Mesothelial cell of epicardium (in vitro differentiated cells): ENCODE results near the gene COL23A1. TPM values are rescaled to one million over a fixed set of nuclear protein-coding genes. Genes with fewer than 3 reads are reported as not detected.

Experiments
- DNase-seq, 2 experiments: peaks; one replicate each; pipeline ENCODE4 v3.0.0; 2021; ENCODE audit warnings: low spot score in 2 of 2; ENCODE audit not compliant: unreplicated experiment in 2 of 2
- H3K27ac Mint-ChIP-seq: 2 replicates; pipeline ENCODE4 v1.8.0; 2021; ENCODE audit warnings: mixed read lengths
- H3K27me3 Mint-ChIP-seq: 2 replicates; pipeline ENCODE4 v1.8.0; 2021; ENCODE audit warnings: low read depth, mixed read lengths
- H3K36me3 Mint-ChIP-seq: 2 replicates; pipeline ENCODE4 v1.8.0; 2021; ENCODE audit warnings: mixed read lengths
- H3K4me1 Mint-ChIP-seq: 2 replicates; pipeline ENCODE4 v1.8.0; 2021; ENCODE audit warnings: mixed read lengths
- H3K4me3 Mint-ChIP-seq: 2 replicates; pipeline ENCODE4 v1.8.0; 2021; ENCODE audit warnings: mild to moderate bottlenecking, moderate library complexity, mixed read lengths
- H3K9me3 Mint-ChIP-seq: 2 replicates; pipeline ENCODE4 v1.8.0; 2021; ENCODE audit warnings: mixed read lengths
- total RNA-seq: library from RNA; stranded (reverse); gene quantifications from 3 replicates; pipeline ENCODE4 v1.2.1, GENCODE V29; 2021
- TF ChIP-seq, protein P1 (sequence below): fragments of 200-600 bp; sonication (generic); IDR thresholded peaks from one replicate; pipeline ENCODE4 v1.5.0; 2021; ENCODE audit warnings: antibody characterized with exemption; ENCODE audit not compliant: unreplicated experiment

COL23A1 gene
- total RNA-seq, 1 donor from 2014 or later = 13.6 TPM

DNA sequence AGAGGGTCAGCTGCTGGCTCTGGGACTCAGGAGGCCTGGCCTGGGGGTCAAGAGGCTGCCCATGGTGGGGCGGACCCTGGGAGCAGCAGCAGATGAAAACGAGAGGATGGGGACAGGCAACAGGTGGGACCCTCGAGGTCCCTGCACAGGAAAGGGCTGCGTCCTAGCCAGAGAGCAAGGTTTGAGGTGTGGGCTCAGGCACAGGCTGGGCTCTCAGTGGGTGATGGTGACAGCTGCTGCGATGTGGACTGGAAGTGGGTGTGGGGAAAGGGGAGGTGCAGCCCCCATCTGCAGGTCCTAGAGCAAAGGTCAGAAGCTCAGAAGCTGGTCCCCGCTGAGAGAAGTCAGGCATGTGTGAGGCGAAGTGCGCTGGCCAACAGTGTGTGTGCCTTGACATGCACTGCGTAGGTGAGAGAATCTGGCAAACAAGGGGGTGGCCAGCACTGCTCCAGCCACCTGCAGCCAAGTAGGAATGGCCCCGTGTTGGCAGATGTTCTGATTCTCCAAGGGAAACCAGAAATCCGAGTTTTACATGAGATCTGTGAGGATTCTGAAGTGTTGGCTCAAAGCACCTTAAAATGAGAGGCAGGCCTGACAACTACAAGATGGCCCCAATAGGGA, 85.7 kb downstream of the COL23A1 start:
- no peak for DNase-seq
- TF ChIP-seq, protein P1, sequence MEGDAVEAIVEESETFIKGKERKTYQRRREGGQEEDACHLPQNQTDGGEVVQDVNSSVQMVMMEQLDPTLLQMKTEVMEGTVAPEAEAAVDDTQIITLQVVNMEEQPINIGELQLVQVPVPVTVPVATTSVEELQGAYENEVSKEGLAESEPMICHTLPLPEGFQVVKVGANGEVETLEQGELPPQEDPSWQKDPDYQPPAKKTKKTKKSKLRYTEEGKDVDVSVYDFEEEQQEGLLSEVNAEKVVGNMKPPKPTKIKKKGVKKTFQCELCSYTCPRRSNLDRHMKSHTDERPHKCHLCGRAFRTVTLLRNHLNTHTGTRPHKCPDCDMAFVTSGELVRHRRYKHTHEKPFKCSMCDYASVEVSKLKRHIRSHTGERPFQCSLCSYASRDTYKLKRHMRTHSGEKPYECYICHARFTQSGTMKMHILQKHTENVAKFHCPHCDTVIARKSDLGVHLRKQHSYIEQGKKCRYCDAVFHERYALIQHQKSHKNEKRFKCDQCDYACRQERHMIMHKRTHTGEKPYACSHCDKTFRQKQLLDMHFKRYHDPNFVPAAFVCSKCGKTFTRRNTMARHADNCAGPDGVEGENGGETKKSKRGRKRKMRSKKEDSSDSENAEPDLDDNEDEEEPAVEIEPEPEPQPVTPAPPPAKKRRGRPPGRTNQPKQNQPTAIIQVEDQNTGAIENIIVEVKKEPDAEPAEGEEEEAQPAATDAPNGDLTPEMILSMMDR = no peak
- no peaks in the 10 kb centered on the region for H3K4me1 Mint-ChIP-seq
- H3K27ac Mint-ChIP-seq = no peak overlapping the region
- H3K9me3 Mint-ChIP-seq = peaks cover 30% of the 10 kb centered on the region
- peaks cover 2% of the 10 kb centered on the region for H3K36me3 Mint-ChIP-seq
- H3K4me3 Mint-ChIP-seq = no peak overlapping the region
- H3K27me3 Mint-ChIP-seq = no peaks in the 10 kb centered on the region

DNA sequence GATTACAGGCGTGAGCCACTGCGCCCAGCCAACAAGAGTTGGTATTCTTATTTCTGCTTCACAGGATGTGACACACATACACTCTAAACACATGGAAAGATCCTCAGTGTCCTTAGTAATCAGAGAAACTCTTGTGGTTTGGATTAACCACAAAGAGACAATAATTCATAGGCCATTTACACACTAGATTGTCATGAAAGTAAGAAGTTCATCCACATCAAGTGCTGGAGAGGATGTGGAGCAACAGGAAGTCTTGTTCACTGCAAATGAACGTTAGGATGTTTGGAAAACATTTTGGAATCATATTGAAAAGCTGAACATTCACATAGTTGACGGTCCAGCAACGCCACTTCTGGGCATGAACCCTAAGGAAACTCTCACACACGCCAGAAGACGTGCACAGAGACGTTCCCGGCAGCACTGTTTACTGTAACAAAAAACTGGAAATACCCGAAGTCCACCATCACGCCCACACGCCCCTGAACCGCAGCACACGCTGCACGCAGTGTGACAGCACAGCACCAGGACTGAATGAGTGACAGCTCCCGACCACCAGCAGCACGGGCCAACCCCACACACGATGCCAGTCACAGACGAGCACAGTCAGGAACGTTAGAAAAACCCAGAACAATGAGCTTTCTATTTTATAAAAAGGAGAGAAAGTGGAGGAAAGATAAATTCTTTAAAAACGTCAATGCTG, 87.6 kb downstream of the COL23A1 start:
- no peak overlapping the region for H3K4me3 Mint-ChIP-seq
- H3K4me1 Mint-ChIP-seq = no peaks in the 10 kb centered on the region
- H3K27ac Mint-ChIP-seq = no peak overlapping the region
- H3K27me3 Mint-ChIP-seq = no peaks in the 10 kb centered on the region
- TF ChIP-seq, protein P1 = no peak
- DNase-seq = no peak
- H3K9me3 Mint-ChIP-seq = peaks cover 19% of the 10 kb centered on the region
- no peaks in the 10 kb centered on the region for H3K36me3 Mint-ChIP-seq

DNA sequence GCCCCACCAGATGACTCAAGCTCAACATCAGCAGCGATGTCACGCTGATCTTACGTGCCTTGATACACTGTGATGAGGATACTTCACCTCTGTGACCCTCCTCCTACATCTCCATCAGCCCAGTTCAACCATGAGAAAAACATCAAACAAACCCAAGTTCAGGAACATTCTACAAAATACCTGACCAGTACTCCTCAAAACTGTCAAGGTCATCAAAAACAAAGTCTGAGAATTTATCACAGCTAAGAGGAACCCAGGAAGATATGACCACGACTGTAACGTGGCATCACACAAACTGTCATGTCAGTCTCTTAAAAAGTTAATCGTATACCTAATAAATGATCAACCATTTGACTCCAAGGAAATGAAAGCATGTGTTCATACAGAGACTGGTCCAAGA, 90.8 kb downstream of the COL23A1 start:
- DNase-seq = no peak
- TF ChIP-seq, protein P1 = no peak
- Mint-ChIP-seq H3K27ac (no peak overlapping the region), H3K4me1 (no peaks in the 10 kb centered on the region), H3K27me3 (no peaks in the 10 kb centered on the region), H3K4me3 (no peak overlapping the region), H3K36me3 (no peaks in the 10 kb centered on the region), H3K9me3 (peaks cover 16% of the 10 kb centered on the region)

DNA sequence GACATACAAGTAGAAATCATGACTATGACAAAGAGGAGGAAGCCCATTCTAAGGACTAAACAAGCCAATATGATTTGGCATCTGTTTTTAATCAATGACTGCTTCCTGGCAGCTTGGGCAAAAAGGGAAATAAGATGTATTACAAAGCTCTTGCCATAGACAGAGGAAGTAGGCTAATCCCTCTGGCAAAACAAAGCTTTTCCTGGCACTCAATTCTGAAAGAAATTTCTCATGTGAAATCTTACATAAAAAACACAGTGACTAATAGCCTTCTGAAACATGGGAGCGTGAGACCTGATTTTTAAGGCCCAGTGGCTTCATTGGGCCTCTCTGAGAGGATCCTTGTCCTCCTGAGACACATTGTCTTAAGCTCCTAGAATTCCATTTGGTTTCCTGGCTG, 93.6 kb downstream of the COL23A1 start:
- Mint-ChIP-seq H3K4me1 (no peaks in the 10 kb centered on the region), H3K4me3 (no peak overlapping the region), H3K27ac (no peak overlapping the region), H3K36me3 (no peaks in the 10 kb centered on the region), H3K9me3 (peaks cover 13% of the 10 kb centered on the region), H3K27me3 (no peaks in the 10 kb centered on the region)
- DNase-seq = no peak
- TF ChIP-seq, protein P1 = no peak

DNA sequence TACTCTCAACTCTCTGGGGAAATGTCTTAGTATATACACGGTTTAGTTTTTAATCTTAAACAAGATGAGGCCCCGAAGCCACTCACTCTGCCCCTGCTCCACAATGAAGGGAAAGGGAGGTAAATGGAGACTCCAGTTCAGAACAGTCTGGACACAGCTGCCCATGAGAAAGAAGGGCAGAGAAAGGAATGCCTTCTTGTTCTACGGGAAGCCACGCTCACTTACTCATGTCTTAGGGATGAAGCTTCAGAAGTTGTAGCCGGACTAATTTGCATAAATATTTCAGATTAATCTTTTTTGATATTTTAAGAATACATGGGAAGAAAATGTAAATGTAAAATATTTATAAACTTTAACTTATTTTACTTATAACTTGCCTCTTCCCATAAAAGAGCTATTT, 94.0 kb downstream of the COL23A1 start:
- Mint-ChIP-seq H3K9me3 (peaks cover 13% of the 10 kb centered on the region), H3K4me1 (no peaks in the 10 kb centered on the region), H3K36me3 (no peaks in the 10 kb centered on the region), H3K27ac (no peak overlapping the region), H3K4me3 (no peak overlapping the region), H3K27me3 (no peaks in the 10 kb centered on the region)
- no peak for DNase-seq
- TF ChIP-seq, protein P1 = no peak
